GM12878 (cell line): Measurements from ENCODE around the gene ITK. TPM values are rescaled to one million over a fixed set of nuclear protein-coding genes. Genes with fewer than 3 reads are reported as not detected.

Source experiments
- ATAC-seq: fragments of 200-7000 bp; cut with Tn5 transposase; 3 replicates; pipeline ENCODE4 v1.9.1; 2020; ENCODE audit warnings: mild to moderate bottlenecking, moderate library complexity
- BruUV-seq: library from RNA; stranded (reverse); fragments of 400-500 nt; replicated peaks from 2 replicates; lab custom pipeline; 2021; lab: Mats Ljungman, UMichigan
- CTCF ChIA-PET: fragments of 300-600 bp; sonication (Branson Sonifier 250); formaldehyde crosslinking; extraction: SDS; loops from one replicate; lab custom pipeline; 2021; ENCODE audit warnings: inconsistent platforms; lab: Yijun Ruan, JAX
- POLR2A ChIA-PET: fragments of 350-600 bp; formaldehyde crosslinking; extraction: SDS; loops from one replicate; lab custom pipeline; 2021; ENCODE audit warnings: inconsistent platforms; lab: Charles Lee
- RAD21 ChIA-PET: fragments of 300-600 bp; sonication (Branson Sonifier 250); formaldehyde crosslinking; loops from one replicate; lab custom pipeline; 2023; ENCODE audit warnings: antibody characterized with exemption; ENCODE audit not compliant: unreplicated experiment; lab: Charles Lee
- SMC1A ChIA-PET: fragments of 300-600 bp; sonication (Branson Sonifier 250); formaldehyde crosslinking; loops from one replicate; lab custom pipeline; 2023; ENCODE audit not compliant: unreplicated experiment, uncharacterized antibody; lab: Charles Lee
- DNase-seq: peaks from one replicate; pipeline ENCODE4 v3.0.0-alpha.2; 2011; ENCODE audit warnings: low read depth, low spot score
- FAIRE-seq: peaks from 3 replicates; lab custom pipeline; 2011; peaks lifted over from hg19 to GRCh38; lab: Jason Lieb, UNC
- H2AFZ ChIP-seq: 2 replicates; pipeline ENCODE4 v1.6.0; 2011; ENCODE audit warnings: low read depth, low read length, control low read depth; ENCODE audit not compliant: control insufficient read depth
- H3K27ac ChIP-seq: 2 replicates; pipeline ENCODE4 v1.5.1; 2011; ENCODE audit warnings: control low read depth; ENCODE audit not compliant: control insufficient read depth, insufficient read depth
- H3K27me3 ChIP-seq, 2 experiments: replicated peaks in 1 of 2; 2 replicates each; pipeline versions ENCODE4 v1.6.0 to v1.6.1; 2011; ENCODE audit warnings: low read length in 1 of 2; ENCODE audit not compliant: control insufficient read depth in 2 of 2, insufficient read depth in 2 of 2
- H3K36me3 ChIP-seq, 2 experiments: 2 replicates each; pipeline ENCODE4 v1.5.1; 2011; ENCODE audit warnings: low read length in 1 of 2; ENCODE audit not compliant: control insufficient read depth in 2 of 2, insufficient read depth in 2 of 2
- H3K4me1 ChIP-seq: 2 replicates; pipeline ENCODE4 v1.6.1; 2011; ENCODE audit warnings: mild to moderate bottlenecking, low read length, moderate library complexity, mixed read lengths; ENCODE audit not compliant: control insufficient read depth, insufficient read depth
- H3K4me2 ChIP-seq: 2 replicates; pipeline ENCODE4 v1.6.0; 2011; ENCODE audit warnings: control low read depth; ENCODE audit not compliant: control insufficient read depth, insufficient read depth
- H3K4me3 ChIP-seq: fragments of 200-600 bp; sonication (generic); 2 replicates; pipeline ENCODE4 v1.5.1; 2016
- H3K79me2 ChIP-seq: 2 replicates; pipeline ENCODE4 v1.6.0; 2011; ENCODE audit warnings: low read length; ENCODE audit not compliant: control insufficient read depth, insufficient read depth
- H3K9ac ChIP-seq: 2 replicates; pipeline ENCODE4 v1.8.0; 2011; ENCODE audit warnings: low read length, control low read depth, mixed read lengths; ENCODE audit not compliant: control insufficient read depth, insufficient read depth
- H3K9me3 ChIP-seq: replicated peaks from 3 replicates; pipeline ENCODE4 v1.5.1; 2011; ENCODE audit warnings: mild to moderate bottlenecking, low read length; ENCODE audit not compliant: control insufficient read depth, insufficient read depth
- H4K20me1 ChIP-seq: 2 replicates; pipeline ENCODE4 v1.6.0; 2011; ENCODE audit not compliant: control insufficient read depth, insufficient read depth
- CBFB ChIP-seq: IDR thresholded peaks from 2 replicates; pipeline ENCODE4 v1.6.1; 2016; ENCODE audit warnings: antibody characterized with exemption, low read depth
- CHD4 ChIP-seq: fragments of 200-600 bp; sonication (generic); IDR thresholded peaks from 2 replicates; pipeline ENCODE4 v1.6.1; 2016; ENCODE audit warnings: mild to moderate bottlenecking
- CTCF ChIP-seq, 3 experiments: IDR thresholded peaks in 2 of 3; conservative IDR thresholded peaks in 1 of 3; 2 replicates each; pipeline ENCODE4 v1.5.1; 2011; ENCODE audit warnings: low read depth in 3 of 3, low read length in 3 of 3, mild to moderate bottlenecking in 3 of 3, control low read depth in 2 of 3, moderate library complexity in 2 of 3, inconsistent platforms in 1 of 3, mixed read lengths in 1 of 3; ENCODE audit not compliant: control insufficient read depth in 2 of 3, insufficient read depth in 1 of 3; ENCODE audit errors: extremely low read depth in 1 of 3
- IKZF1 ChIP-seq: fragments of 450-650 bp; conservative IDR thresholded peaks from 2 replicates; pipeline ENCODE4 v1.6.1; 2017; ENCODE audit warnings: antibody characterized with exemption, mild to moderate bottlenecking
- IKZF2 ChIP-seq, 2 experiments: fragments of 450-650 bp; IDR thresholded peaks; 2 replicates each; pipeline ENCODE4 v1.6.1; 2017; ENCODE audit warnings: mild to moderate bottlenecking in 2 of 2, moderate library complexity in 2 of 2
- KAT2A ChIP-seq: conservative IDR thresholded peaks from 2 replicates; pipeline ENCODE4 v1.6.1; 2011; ENCODE audit warnings: low read depth, low read length; ENCODE audit not compliant: control insufficient read depth
- NR2F1 ChIP-seq: fragments of 450-650 bp; conservative IDR thresholded peaks from 2 replicates; pipeline ENCODE4 v1.6.1; 2017; ENCODE audit warnings: mild to moderate bottlenecking
- NRF1 ChIP-seq: conservative IDR thresholded peaks from 2 replicates; pipeline ENCODE4 v1.6.1; 2011; ENCODE audit warnings: mild to moderate bottlenecking, low read depth, low read length, improper control_type of control experiment
- POU2F2 ChIP-seq: IDR thresholded peaks from 3 replicates; pipeline ENCODE4 v1.6.1; 2011; ENCODE audit warnings: low read depth, mild to moderate bottlenecking, low read length, borderline replicate concordance
- RAD21 ChIP-seq: IDR thresholded peaks from 2 replicates; pipeline ENCODE4 v1.6.1; 2011; ENCODE audit warnings: mild to moderate bottlenecking, low read depth, low read length, moderate library complexity; ENCODE audit not compliant: insufficient read depth
- RB1 ChIP-seq: fragments of 450-650 bp; formaldehyde crosslinking; IDR thresholded peaks from 2 replicates; pipeline ENCODE4 v1.6.1; 2017; ENCODE audit warnings: mild to moderate bottlenecking, borderline replicate concordance
- SKIL ChIP-seq: fragments of 450-650 bp; IDR thresholded peaks from 2 replicates; pipeline ENCODE4 v1.6.1; 2017; ENCODE audit warnings: mild to moderate bottlenecking, low read depth, inconsistent platforms; ENCODE audit not compliant: poor library complexity, severe bottlenecking
- SMC3 ChIP-seq: IDR thresholded peaks from 2 replicates; pipeline ENCODE4 v1.6.1; 2011; ENCODE audit warnings: low read length, improper control_type of control experiment, borderline replicate concordance
- STAT3 ChIP-seq: IDR thresholded peaks from 2 replicates; pipeline ENCODE4 v1.6.1; 2011; ENCODE audit warnings: low read depth, low read length, improper control_type of control experiment
- YY1 ChIP-seq: IDR thresholded peaks from 2 replicates; pipeline ENCODE4 v1.6.1; 2011; ENCODE audit warnings: low read depth, mild to moderate bottlenecking, low read length
- ZNF592 ChIP-seq: fragments of 450-650 bp; IDR thresholded peaks from 2 replicates; pipeline ENCODE4 v1.6.1; 2017; ENCODE audit warnings: mild to moderate bottlenecking, moderate library complexity
- WGBS: methylation state at CpG from one replicate; pipeline ENCODE4 v1.1.6; 2016; ENCODE audit warnings: low lambda C conversion rate; ENCODE audit not compliant: insufficient replicate concordance, insufficient coverage; ENCODE audit errors: missing lambda C conversion rate; 5-methylcytosine and 5-hydroxymethylcytosine counted together
- in situ Hi-C: fragments of 300-500 bp; cut with MboI; formaldehyde crosslinking; loops from 9 replicates; pipeline ENCODE4 v1.14.3; 2018; ENCODE audit warnings: mixed read lengths
- intact Hi-C: fragments of 100-400 bp; cut with micrococcal nuclease; formaldehyde crosslinking; loops from one replicate; pipeline ENCODE4 v1.14.2; 2022; ENCODE audit not compliant: unreplicated experiment
- polyA plus RNA-seq, 11 experiments: library from polyadenylated mRNA; depleted of rRNA in 4 of 11; unstranded in 6 of 11; stranded (reverse) in 5 of 11; fragments of >200 nt; fragmentation: Nextera tagmentation in 4 of 11; fragmentation: Illumina TruSeq in 1 of 11; extraction: Ambion mirVana in 4 of 11; extraction: Trizol in 1 of 11; gene quantifications; 1 replicate in 1 of 11; 2 replicates in 10 of 11; pipeline versions ENCODE4 v1.2.1 to v1.2.3, GENCODE V29; 2011 to 2016; ENCODE audit warnings: inconsistent platforms in 2 of 11, missing spikeins in 2 of 11, low read depth in 1 of 11
- total RNA-seq, 4 experiments: library from RNA; depleted of rRNA in 3 of 4; stranded (reverse); fragments of >200 nt in 3 of 4; fragmentation: Illumina TruSeq in 1 of 4; extraction: Trizol in 1 of 4; gene quantifications; 2 replicates each; pipeline versions ENCODE4 v1.2.1 to v1.2.3, GENCODE V29; 2013 to 2021

Gene ITK
- total and polyA plus RNA-seq, 10 of the 15 experiments (the other 5 are each of a cell fraction or from before 2014, with no cell fraction given): 0.05 to 2.4 (median 0.76) TPM

GRCh38 chr5:157253547-157253946 lies 72.9 kb downstream of the ITK start:
- ChIA-PET CTCF (interaction anchor here (0.6 to 11.2 kb wide), 57 partner anchors 9 to 490 kb away, joined by 3 to 244 read pairs (median 9); partner anchors contain the start of genes GARIN3, LSM11 and MED7), POLR2A (interaction anchor here (1.0 to 3.2 kb wide), 13 partner anchors 9 to 106 kb away, joined by 3 to 12 read pairs (median 5); partner anchors contain the start of gene CYFIP2), SMC1A (interaction anchor here (0.6 to 10.7 kb wide), 58 partner anchors 10 to 494 kb away, joined by 3 to 138 read pairs (median 6); partner anchors contain the start of genes GARIN3 and ITK), RAD21 (interaction anchor here (0.5 to 8.5 kb wide), 38 partner anchors 11 to 490 kb away, joined by 3 to 159 read pairs (median 6); partner anchors contain the start of genes CYFIP2, LSM11, MED7 and NIPAL4)
- Histone ChIP-seq H3K4me3 (peak overlapping the region; percentile 4; the same call in 1 of the 2 replicates), H4K20me1 (no peaks in the 10 kb centered on the region), H3K27me3 (no peaks in the 10 kb centered on the region), H3K36me3 (no peaks in the 10 kb centered on the region), H3K9ac (no peak overlapping the region), H3K9me3 (no peaks in the 10 kb centered on the region), H3K4me2 (peak overlapping the region; percentile 64), H3K27ac (no peak overlapping the region; the same call in 1 of the 2 replicates), H3K79me2 (no peaks in the 10 kb centered on the region), H3K4me1 (peaks cover 15% of the 10 kb centered on the region), H2AFZ (peak overlapping the region; percentile 35)
- no peak for DNase-seq
- intact Hi-C loops: loop anchor here (1.0 to 10.0 kb wide), 7 partner anchors 33 to 491 kb away; partner anchors contain the start of genes LSM11 and NIPAL4
- peak; percentile 31 for FAIRE-seq
- no TSS peak for BruUV-seq
- in situ Hi-C loops: loop anchor here (5.0 kb wide), 2 partner anchors 59 to 106 kb away; no protein-coding TSS in a partner anchor
- WGBS: 0% methylated on average over 2 of the region's 2 CpGs
- peak; percentile 82 for ATAC-seq
- TF ChIP-seq CHD4 (no peak), NR2F1 (no peak), YY1 (peak; percentile 50; the same call in 1 of the 2 replicates), NRF1 (no peak), STAT3 (no peak), RAD21 (peak; percentile 97), CBFB (no peak), RB1 (0 out of 2 replicates have a peak, but pooled peaks have one; percentile 56), KAT2A (no peak), IKZF2 (IDR thresholded peaks at IDR 0.05) (peak; percentile 35 to 58; a peak in 3 of 4 replicates), IKZF1 (peak; percentile 67), ZNF592 (no peak), POU2F2 (no peak), SMC3 (peak; percentile 77), SKIL (peak; percentile 16), CTCF (IDR thresholded peaks at IDR 0.05 in 2 of 3, conservative IDR thresholded peaks at IDR 0.05 in 1 of 3; ENCODE audit: control insufficient read depth in 2 of 3, extremely low read depth in 1 of 3, insufficient read depth in 1 of 3, low read depth in 3 of 3, low read length in 3 of 3) (peak; percentile 85 to 97 (median 88))
